HepG2 (cell line): ENCODE results near the gene KMT2E. TPM values are rescaled to one million over a fixed set of nuclear protein-coding genes. Genes with fewer than 3 reads are reported as not detected.

Experiments
- CSRNP1 ChIP-seq: sonication (generic); formaldehyde crosslinking; IDR thresholded peaks from 2 replicates; pipeline ENCODE4 v1.8.1; 2023; ENCODE audit warnings: mild to moderate bottlenecking, missing genetic modification reagents
- EP300 ChIP-seq, 3 experiments: sonication (generic) in 1 of 3; formaldehyde crosslinking in 1 of 3; IDR thresholded peaks; 2 replicates each; pipeline versions ENCODE4 v1.5.1 to v1.6.1; 2011 to 2020; ENCODE audit warnings: low read depth in 2 of 3, low read length in 2 of 3, borderline replicate concordance in 1 of 3, improper control_type of control experiment in 1 of 3, mild to moderate bottlenecking in 1 of 3, missing genetic modification reagents in 1 of 3, moderate library complexity in 1 of 3
- TERF1 ChIP-seq: sonication (generic); formaldehyde crosslinking; IDR thresholded peaks from 2 replicates; pipeline ENCODE4 v1.8.0; 2022; ENCODE audit warnings: mild to moderate bottlenecking, missing genetic modification reagents, moderate library complexity
- ZBTB26 ChIP-seq: IDR thresholded peaks from 2 replicates; pipeline ENCODE4 v1.6.1; 2016; ENCODE audit warnings: missing compliant biosample characterization, missing genetic modification reagents, borderline replicate concordance
- ZKSCAN5 ChIP-seq: sonication (generic); formaldehyde crosslinking; IDR thresholded peaks from 2 replicates; pipeline ENCODE4 v1.5.1; 2020; ENCODE audit warnings: mild to moderate bottlenecking, missing genetic modification reagents
- ZNF639 ChIP-seq: conservative IDR thresholded peaks from 2 replicates; pipeline ENCODE4 v1.6.1; 2018; ENCODE audit warnings: missing genetic modification reagents
- polyA plus RNA-seq, 8 experiments: library from polyadenylated mRNA; depleted of rRNA in 3 of 8; stranded (reverse) in 7 of 8; unstranded in 1 of 8; fragments of >200 nt; fragmentation: Illumina TruSeq in 4 of 8; extraction: Trizol in 4 of 8; gene quantifications; 2 replicates each; pipeline versions ENCODE4 v1.2.1 to v1.2.3, GENCODE V29; 2011 to 2016; ENCODE audit warnings: low read depth in 4 of 8, missing spikeins in 1 of 8, mixed read lengths in 1 of 8; ENCODE audit not compliant: insufficient read depth in 1 of 8
- total RNA-seq, 5 experiments: library from RNA; depleted of rRNA; stranded (reverse); fragments of >200 nt; fragmentation: Illumina TruSeq; extraction: Trizol; gene quantifications; 2 replicates each; pipeline ENCODE4 v1.2.3, GENCODE V29; 2016; ENCODE audit warnings: low read depth in 1 of 5
- TF ChIP-seq, protein P1 (sequence below): sonication (generic); formaldehyde crosslinking; IDR thresholded peaks from 2 replicates; pipeline ENCODE4 v1.4.0; 2020; ENCODE audit warnings: mild to moderate bottlenecking, missing genetic modification reagents

KMT2E gene
- total and polyA plus RNA-seq, 2 of the 13 experiments (the other 11 are each of a cell fraction or from before 2014, with no cell fraction given) = 6.3 to 24.4 TPM

DNA sequence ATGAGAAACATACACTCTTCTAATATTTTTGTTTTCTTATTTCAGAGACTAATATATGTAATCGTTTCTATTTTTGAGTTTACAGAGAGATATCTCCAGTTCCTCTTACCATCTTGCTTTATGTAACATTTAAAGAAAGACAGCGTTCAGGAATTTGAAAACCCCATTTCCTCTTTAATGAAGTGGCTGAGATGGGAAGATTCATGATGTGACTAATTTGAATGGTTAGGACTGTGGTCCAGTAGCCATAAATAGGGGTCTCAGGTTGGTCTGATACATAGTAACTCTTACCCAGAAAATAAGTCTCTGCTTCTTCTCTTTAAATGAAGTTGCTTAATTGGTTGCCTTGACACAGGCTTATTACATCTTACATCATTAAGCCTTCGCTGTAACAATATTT is 6.9 kb downstream of the KMT2E start (continued):
- TF ChIP-seq TERF1 (CRISPR knock-in tag) = no peak
- TF ChIP-seq, protein P1, sequence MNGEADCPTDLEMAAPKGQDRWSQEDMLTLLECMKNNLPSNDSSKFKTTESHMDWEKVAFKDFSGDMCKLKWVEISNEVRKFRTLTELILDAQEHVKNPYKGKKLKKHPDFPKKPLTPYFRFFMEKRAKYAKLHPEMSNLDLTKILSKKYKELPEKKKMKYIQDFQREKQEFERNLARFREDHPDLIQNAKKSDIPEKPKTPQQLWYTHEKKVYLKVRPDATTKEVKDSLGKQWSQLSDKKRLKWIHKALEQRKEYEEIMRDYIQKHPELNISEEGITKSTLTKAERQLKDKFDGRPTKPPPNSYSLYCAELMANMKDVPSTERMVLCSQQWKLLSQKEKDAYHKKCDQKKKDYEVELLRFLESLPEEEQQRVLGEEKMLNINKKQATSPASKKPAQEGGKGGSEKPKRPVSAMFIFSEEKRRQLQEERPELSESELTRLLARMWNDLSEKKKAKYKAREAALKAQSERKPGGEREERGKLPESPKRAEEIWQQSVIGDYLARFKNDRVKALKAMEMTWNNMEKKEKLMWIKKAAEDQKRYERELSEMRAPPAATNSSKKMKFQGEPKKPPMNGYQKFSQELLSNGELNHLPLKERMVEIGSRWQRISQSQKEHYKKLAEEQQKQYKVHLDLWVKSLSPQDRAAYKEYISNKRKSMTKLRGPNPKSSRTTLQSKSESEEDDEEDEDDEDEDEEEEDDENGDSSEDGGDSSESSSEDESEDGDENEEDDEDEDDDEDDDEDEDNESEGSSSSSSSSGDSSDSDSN (CRISPR knock-in tag) = no peak
- TF ChIP-seq ZNF639 = no peak
- no peak for TF ChIP-seq ZKSCAN5 (CRISPR knock-in tag)
- TF ChIP-seq ZBTB26 (CRISPR knock-in tag) = no peak
- no peak for TF ChIP-seq EP300 (IDR thresholded peaks at IDR 0.05; ENCODE audit: low read depth in 2 of 2, low read length in 2 of 2)
- TF ChIP-seq EP300 (CRISPR knock-in tag; IDR thresholded peaks at IDR 0.05; ENCODE audit: borderline replicate concordance) = no peak
- no peak for TF ChIP-seq CSRNP1 (CRISPR knock-in tag)
